Measurements from ENCODE around the gene SLPI. TPM values are rescaled to one million over a fixed set of nuclear protein-coding genes. Genes with fewer than 3 reads are reported as not detected.
A peak's percentile ranks its signal among the peaks of the same experiment; 100 is the strongest.

SLPI gene, protein sequence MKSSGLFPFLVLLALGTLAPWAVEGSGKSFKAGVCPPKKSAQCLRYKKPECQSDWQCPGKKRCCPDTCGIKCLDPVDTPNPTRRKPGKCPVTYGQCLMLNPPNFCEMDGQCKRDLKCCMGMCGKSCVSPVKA
- 100 to 1,000 TPM in 3 of 5 donors, 10 to 100 TPM in 1, 1 to 10 TPM in 1; 9.7 to 276 (median 127) TPM for total RNA-seq
- 100 to 1,000 TPM in 2 of 3 donors, 10 to 100 TPM in 1; 42.8 to 420 (median 150) TPM for polyA plus RNA-seq
- long read RNA-seq, donor 1, partial matches to known transcripts: 0 of 2 reads
- long read RNA-seq, donor 1, other reads (novel, unspliced or antisense): 0 of 2 reads
- long read RNA-seq, donor 2, transcript SLPI-201 (4 exons, 596 nt): major isoform, 5 of 5 reads
- long read RNA-seq, donor 2, partial matches to known transcripts: 0 of 5 reads
- long read RNA-seq, donor 2, other reads (novel, unspliced or antisense): 0 of 5 reads
- long read RNA-seq, donor 3, partial matches to known transcripts: 0 of 2 reads
- long read RNA-seq, donor 3, other reads (novel, unspliced or antisense): 0 of 2 reads
- long read RNA-seq, donor 4: 0 reads
- long read RNA-seq, donor 5: 0 reads
- long read RNA-seq, donor 6, partial matches to known transcripts: 0 of 2 reads
- long read RNA-seq, donor 6, other reads (novel, unspliced or antisense): 0 of 2 reads
- long read RNA-seq, donor 7, partial matches to known transcripts: 0 of 4 reads
- long read RNA-seq, donor 7, other reads (novel, unspliced or antisense): 0 of 4 reads
- long read RNA-seq, donor 8, partial matches to known transcripts: 0 of 2 reads
- long read RNA-seq, donor 8, other reads (novel, unspliced or antisense): 0 of 2 reads
- long read RNA-seq, donor 9, partial matches to known transcripts: 0 of 1 reads
- long read RNA-seq, donor 9, other reads (novel, unspliced or antisense): 0 of 1 reads
- long read RNA-seq, donor 10, partial matches to known transcripts: 0 of 3 reads
- long read RNA-seq, donor 10, other reads (novel, unspliced or antisense): 0 of 3 reads

DNA sequence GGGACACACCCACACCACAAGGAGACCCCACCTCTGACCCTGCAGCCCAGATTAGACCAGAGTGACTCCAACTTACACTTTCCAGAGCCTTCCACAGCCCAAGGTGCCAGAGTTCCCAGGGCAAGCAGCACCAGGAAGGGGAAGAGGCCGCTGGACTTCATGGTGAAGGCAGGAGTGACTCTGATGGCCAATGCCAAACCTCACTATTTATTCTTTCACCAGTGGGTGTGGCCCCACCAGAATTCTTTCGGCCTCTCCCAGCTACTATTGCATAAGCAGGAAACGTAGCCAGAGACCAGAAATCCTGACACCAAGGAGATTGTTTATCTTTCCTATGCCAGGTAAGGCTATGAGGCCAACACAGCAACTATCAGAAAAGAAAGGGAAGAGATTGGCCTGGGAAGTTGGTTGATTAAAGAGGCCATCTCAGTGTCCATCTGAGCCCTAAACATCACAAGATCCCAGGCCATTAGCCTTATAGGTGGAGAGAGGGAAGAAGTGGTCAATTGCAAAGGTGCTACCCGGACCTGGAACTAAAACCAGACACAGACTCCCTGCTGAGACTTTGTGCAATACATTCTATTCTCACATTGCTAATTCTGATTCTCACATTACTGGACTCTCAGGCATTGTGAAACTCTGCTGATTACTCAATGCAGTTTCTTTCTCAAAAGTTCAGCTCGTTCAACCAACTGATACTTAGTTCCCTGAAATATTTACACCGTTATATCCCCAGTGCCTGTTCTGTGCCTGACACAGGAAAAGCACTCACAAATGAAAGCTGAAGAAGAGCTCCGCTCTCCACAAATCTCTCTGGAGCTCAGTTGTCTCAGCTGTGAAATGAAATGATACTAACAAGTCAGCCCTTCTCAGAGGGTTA lies at the start of gene SLPI:
SLPI (minus strand) TSS at position 182 of the 880 bp plus-strand sequence; CDS start at position 161, 21 bp downstream.
- H3K36me3 ChIP-seq: no peaks in the 10 kb centered on the region
- H3K27ac ChIP-seq: peak within 1 kb of the TSS; percentile 57 to 88 (median 72)
- H3K4me3 ChIP-seq: peak within 1 kb of the TSS in 3 of 4 donors; percentile 7 to 29 (median 11)
- DNase-seq: peak; percentile 65 to 81
- peaks cover 14 to 30% (median 22%) of the 10 kb centered on the region in 4 donors for H3K4me1 ChIP-seq
- no peaks in the 10 kb centered on the region for H3K27me3 ChIP-seq
- 23 to 34% (median 31%) methylated on average over 7 of the region's 7 CpGs for WGBS, 5 donors
- intact Hi-C loops (cut with DNase I; ENCODE audit: low total_unique reads): no loop called here
- H3K9me3 ChIP-seq: no peaks in the 10 kb centered on the region
- TF ChIP-seq EP300 (IDR thresholded peaks at IDR 0.05) (no peak), POLR2AphosphoS5 (IDR thresholded peaks at IDR 0.05) (peak in 2 of 3 donors; percentile 76 to 79)
- TF ChIP-seq, protein P1, sequence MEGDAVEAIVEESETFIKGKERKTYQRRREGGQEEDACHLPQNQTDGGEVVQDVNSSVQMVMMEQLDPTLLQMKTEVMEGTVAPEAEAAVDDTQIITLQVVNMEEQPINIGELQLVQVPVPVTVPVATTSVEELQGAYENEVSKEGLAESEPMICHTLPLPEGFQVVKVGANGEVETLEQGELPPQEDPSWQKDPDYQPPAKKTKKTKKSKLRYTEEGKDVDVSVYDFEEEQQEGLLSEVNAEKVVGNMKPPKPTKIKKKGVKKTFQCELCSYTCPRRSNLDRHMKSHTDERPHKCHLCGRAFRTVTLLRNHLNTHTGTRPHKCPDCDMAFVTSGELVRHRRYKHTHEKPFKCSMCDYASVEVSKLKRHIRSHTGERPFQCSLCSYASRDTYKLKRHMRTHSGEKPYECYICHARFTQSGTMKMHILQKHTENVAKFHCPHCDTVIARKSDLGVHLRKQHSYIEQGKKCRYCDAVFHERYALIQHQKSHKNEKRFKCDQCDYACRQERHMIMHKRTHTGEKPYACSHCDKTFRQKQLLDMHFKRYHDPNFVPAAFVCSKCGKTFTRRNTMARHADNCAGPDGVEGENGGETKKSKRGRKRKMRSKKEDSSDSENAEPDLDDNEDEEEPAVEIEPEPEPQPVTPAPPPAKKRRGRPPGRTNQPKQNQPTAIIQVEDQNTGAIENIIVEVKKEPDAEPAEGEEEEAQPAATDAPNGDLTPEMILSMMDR (IDR thresholded peaks at IDR 0.05): no peak

DNA sequence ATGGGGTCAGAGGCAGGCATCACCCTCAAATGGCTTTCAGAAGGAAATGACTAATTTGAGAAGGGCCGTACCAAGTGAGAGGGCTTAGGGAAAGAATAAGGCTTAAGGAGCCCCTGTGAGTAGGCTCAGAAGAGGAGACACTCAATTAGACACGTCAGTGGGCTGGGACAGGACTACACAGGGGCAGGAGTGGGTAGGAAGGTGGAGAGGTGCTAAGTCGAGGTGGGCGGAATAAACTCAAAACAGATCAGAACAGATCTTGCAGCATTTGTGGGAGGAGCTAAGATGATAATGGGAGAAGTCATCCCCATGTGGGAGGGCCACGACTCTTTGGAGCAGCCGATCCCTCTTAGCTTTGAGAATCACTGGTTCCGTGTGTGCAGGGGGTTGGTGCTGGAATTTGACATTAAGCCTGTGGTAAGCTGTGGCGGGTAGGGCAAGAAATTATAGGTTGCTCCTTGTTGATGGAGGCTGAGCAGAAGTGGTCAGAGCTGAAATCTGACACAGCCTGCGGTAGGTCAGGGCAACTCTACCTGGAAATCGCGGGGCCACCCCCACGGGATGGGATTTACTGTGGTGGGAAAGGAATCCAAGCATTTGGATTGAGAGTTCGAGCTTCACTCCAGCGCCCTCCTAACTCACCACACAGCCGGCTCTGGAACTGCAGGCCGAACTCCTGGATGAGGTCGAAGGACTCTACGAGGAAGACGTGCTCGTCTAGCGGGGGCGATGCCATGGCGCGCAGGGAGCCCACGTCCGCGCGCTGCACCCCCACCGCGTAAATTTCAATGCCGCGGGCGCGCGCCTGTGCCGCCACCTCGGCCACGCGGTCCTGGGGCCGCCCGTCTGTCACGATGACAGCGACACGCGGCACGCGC lies 49.5 kb upstream of the SLPI start:
- no peaks in the 10 kb centered on the region for H3K36me3 ChIP-seq
- WGBS, 5 donors: 35 to 64% (median 61%) methylated on average over 20 to 47 of the region's 47 CpGs
- TF ChIP-seq, protein P1 (IDR thresholded peaks at IDR 0.05): no peak
- no peak overlapping the region for H3K4me3 ChIP-seq
- no peaks in the 10 kb centered on the region for H3K9me3 ChIP-seq
- intact Hi-C loops (cut with DNase I; ENCODE audit: low total_unique reads): no loop called here
- H3K27ac ChIP-seq: no peak overlapping the region
- peaks cover 5 to 16% (median 9%) of the 10 kb centered on the region in 4 donors for H3K4me1 ChIP-seq
- peaks cover 0 to 71% (median 28%) of the 10 kb centered on the region in 3 donors for H3K27me3 ChIP-seq
- no peak for DNase-seq

GRCh38 chr20:45301824-45302271 lies 47.5 kb upstream of the SLPI start:
- no peak overlapping the region for H3K27ac ChIP-seq
- peaks cover 0 to 68% (median 18%) of the 10 kb centered on the region in 3 donors for H3K27me3 ChIP-seq
- H3K36me3 ChIP-seq: no peaks in the 10 kb centered on the region
- WGBS, 5 donors: 68 to 93% (median 76%) methylated on average over 5 of the region's 5 CpGs
- intact Hi-C loops (cut with DNase I; ENCODE audit: low total_unique reads): no loop called here
- H3K9me3 ChIP-seq: no peaks in the 10 kb centered on the region
- no peak for TF ChIP-seq POLR2A (IDR thresholded peaks at IDR 0.05)
- TF ChIP-seq, protein P1 (IDR thresholded peaks at IDR 0.05): no peak
- TF ChIP-seq POLR2AphosphoS5 (IDR thresholded peaks at IDR 0.05): no peak
- TF ChIP-seq EP300 (IDR thresholded peaks at IDR 0.05): no peak
- H3K4me1 ChIP-seq: peaks cover 5 to 8% (median 7%) of the 10 kb centered on the region in 4 donors
- DNase-seq: no peak
- H3K4me3 ChIP-seq: no peak overlapping the region
